SK-N-SH treated with all-trans-retinoic acid at 6 μM for 48 hours (cell line): Measurements from ENCODE around the gene NUTM1.

ENCODE experiments used
- ZFP3 ChIP-seq: fragments of 250-450 bp; sonication (Bioruptor Pico); IDR thresholded peaks from 2 replicates; pipeline ENCODE4 v1.5.0; 2020; ENCODE audit warnings: mild to moderate bottlenecking, moderate library complexity
- ZNF565 ChIP-seq: fragments of 450-650 bp; formaldehyde crosslinking; conservative IDR thresholded peaks from 2 replicates; pipeline ENCODE4 v1.5.0; 2020; ENCODE audit warnings: low read depth, mild to moderate bottlenecking, moderate library complexity
- TF ChIP-seq, protein P1 (sequence below): fragments of 250-450 bp; sonication (Bioruptor Pico); IDR thresholded peaks from 2 replicates; pipeline ENCODE4 v1.5.0; 2020; ENCODE audit warnings: mild to moderate bottlenecking, moderate library complexity

DNA sequence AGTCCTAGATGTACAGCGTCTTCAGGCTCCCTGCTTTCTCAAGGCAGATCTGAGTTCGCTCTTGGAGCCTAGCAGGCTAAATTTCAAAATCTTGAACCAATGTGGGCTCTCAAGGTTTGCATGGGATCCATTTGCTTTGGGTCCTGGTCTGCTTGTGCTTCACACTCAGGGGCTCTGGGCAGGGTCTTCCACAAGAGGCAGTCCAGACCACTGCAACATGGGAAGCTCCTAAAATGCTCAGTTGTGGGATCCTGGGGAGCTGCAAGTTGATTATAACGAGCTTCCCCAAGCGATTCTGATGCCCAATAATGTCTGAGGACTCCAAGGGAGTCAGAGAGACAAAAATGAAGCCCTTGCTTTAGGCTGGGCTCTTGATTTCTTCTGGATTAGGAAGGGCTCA, 6.7 kb downstream of the NUTM1 start:
- TF ChIP-seq ZFP3 (CRISPR knock-in tag): no peak
- TF ChIP-seq, protein P1, sequence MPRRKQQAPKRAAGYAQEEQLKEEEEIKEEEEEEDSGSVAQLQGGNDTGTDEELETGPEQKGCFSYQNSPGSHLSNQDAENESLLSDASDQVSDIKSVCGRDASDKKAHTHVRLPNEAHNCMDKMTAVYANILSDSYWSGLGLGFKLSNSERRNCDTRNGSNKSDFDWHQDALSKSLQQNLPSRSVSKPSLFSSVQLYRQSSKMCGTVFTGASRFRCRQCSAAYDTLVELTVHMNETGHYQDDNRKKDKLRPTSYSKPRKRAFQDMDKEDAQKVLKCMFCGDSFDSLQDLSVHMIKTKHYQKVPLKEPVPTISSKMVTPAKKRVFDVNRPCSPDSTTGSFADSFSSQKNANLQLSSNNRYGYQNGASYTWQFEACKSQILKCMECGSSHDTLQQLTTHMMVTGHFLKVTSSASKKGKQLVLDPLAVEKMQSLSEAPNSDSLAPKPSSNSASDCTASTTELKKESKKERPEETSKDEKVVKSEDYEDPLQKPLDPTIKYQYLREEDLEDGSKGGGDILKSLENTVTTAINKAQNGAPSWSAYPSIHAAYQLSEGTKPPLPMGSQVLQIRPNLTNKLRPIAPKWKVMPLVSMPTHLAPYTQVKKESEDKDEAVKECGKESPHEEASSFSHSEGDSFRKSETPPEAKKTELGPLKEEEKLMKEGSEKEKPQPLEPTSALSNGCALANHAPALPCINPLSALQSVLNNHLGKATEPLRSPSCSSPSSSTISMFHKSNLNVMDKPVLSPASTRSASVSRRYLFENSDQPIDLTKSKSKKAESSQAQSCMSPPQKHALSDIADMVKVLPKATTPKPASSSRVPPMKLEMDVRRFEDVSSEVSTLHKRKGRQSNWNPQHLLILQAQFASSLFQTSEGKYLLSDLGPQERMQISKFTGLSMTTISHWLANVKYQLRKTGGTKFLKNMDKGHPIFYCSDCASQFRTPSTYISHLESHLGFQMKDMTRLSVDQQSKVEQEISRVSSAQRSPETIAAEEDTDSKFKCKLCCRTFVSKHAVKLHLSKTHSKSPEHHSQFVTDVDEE (CRISPR knock-in tag): no peak
- TF ChIP-seq ZNF565 (CRISPR knock-in tag): no peak
